PC-9 (cell line): ENCODE results near the gene MLXIP.

Experiments
- CTCF ChIP-seq: fragments of 200-600 bp; sonication (generic); conservative IDR thresholded peaks from 2 replicates; pipeline ENCODE4 v1.6.1; 2017; ENCODE audit warnings: mixed run types, antibody characterized with exemption, mild to moderate bottlenecking, moderate library complexity
- EZH2 ChIP-seq: fragments of 200-600 bp; sonication (generic); IDR thresholded peaks from 2 replicates; pipeline ENCODE4 v1.8.0; 2017; ENCODE audit warnings: antibody characterized with exemption, low read depth

- TF ChIP-seq CTCF (no peak), EZH2 (no peak)
These were observed 23.6 kb upstream of the MLXIP start for GRCh38 chr12:122054842-122055520.
